ENCODE measurements around the gene PIP4P1. TPM values are rescaled to one million over a fixed set of nuclear protein-coding genes. Genes with fewer than 3 reads are reported as not detected.

PIP4P1 gene
- total RNA-seq, 1 donor from 2014 or later, result 37.7 TPM

- no peaks in the 10 kb centered on the region for H3K27me3 ChIP-seq (ENCODE audit: low read depth)
- intact Hi-C loops (cut with DNase I), result no loop called here
- TF ChIP-seq, protein P1, sequence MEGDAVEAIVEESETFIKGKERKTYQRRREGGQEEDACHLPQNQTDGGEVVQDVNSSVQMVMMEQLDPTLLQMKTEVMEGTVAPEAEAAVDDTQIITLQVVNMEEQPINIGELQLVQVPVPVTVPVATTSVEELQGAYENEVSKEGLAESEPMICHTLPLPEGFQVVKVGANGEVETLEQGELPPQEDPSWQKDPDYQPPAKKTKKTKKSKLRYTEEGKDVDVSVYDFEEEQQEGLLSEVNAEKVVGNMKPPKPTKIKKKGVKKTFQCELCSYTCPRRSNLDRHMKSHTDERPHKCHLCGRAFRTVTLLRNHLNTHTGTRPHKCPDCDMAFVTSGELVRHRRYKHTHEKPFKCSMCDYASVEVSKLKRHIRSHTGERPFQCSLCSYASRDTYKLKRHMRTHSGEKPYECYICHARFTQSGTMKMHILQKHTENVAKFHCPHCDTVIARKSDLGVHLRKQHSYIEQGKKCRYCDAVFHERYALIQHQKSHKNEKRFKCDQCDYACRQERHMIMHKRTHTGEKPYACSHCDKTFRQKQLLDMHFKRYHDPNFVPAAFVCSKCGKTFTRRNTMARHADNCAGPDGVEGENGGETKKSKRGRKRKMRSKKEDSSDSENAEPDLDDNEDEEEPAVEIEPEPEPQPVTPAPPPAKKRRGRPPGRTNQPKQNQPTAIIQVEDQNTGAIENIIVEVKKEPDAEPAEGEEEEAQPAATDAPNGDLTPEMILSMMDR (IDR thresholded peaks at IDR 0.05), result no peak
Measured at GRCh38 chr14:20422886-20423285, 38.3 kb downstream of the PIP4P1 start.

DNA sequence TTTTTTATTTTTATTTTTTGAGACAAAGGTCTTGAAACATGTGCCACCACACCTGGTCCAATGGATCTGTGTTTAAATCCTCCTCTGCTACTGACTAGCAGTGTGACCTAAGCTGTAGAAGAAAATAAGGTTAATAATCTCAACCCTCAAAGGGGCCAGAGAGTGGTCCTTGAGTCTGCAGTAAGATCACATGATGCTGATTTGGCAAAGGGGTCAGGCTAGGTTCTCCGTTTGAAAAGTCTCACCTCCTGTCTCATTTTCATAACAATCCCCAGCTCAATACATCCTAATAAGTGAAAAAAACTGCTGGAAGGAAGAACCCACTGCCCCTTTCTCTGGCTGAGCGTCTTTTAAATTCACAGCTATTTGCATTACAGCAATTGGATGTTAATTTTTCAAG lies 40.0 kb downstream of the PIP4P1 start:
- no peak for DNase-seq
- Histone ChIP-seq H3K27ac (no peak overlapping the region), H3K9me3 (no peaks in the 10 kb centered on the region), H3K4me3 (no peak overlapping the region), H3K4me1 (no peaks in the 10 kb centered on the region), H3K27me3 (ENCODE audit: low read depth) (no peaks in the 10 kb centered on the region), H3K36me3 (no peaks in the 10 kb centered on the region)
- no peak for ATAC-seq
- intact Hi-C loops (cut with DNase I), result no loop called here
- TF ChIP-seq, protein P1 (IDR thresholded peaks at IDR 0.05), result no peak

More at GRCh38 chr14:20422886-20423285, 38.3 kb downstream of the PIP4P1 start:
- DNase-seq (no peak), ATAC-seq (no peak)
- H3K9me3 ChIP-seq, result no peaks in the 10 kb centered on the region
- H3K4me3 ChIP-seq, result no peak overlapping the region
- H3K27ac ChIP-seq, result no peak overlapping the region
- no peaks in the 10 kb centered on the region for H3K36me3 ChIP-seq
- H3K4me1 ChIP-seq, result no peaks in the 10 kb centered on the region

DNA sequence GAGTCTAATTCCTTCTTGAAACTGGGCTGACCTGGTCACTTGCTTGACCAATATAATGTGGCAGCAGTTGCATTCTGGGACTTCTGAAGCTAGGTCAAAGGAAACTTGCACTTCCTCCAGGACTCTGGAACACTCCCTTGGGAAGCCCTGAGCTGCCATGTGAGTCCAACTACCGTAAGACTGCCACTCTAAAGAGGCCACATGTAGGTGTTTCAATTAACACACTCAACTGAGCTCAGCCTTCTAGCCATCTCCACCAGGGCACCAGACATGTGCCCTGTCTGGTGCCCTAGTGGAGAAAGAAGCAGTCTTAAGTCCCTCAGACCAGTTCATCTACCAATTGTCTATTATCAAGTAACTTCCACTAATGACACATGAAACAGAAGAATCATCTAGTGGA lies 41.8 kb downstream of the PIP4P1 start:
- H3K9me3 ChIP-seq, result no peaks in the 10 kb centered on the region
- ATAC-seq (no peak), DNase-seq (no peak)
- H3K36me3 ChIP-seq, result no peaks in the 10 kb centered on the region
- H3K4me3 ChIP-seq, result no peak overlapping the region
- TF ChIP-seq, protein P1 (IDR thresholded peaks at IDR 0.05), result no peak
- intact Hi-C loops (cut with DNase I), result no loop called here
- H3K27ac ChIP-seq, result no peak overlapping the region
- no peaks in the 10 kb centered on the region for H3K27me3 ChIP-seq (ENCODE audit: low read depth)
- H3K4me1 ChIP-seq, result peaks cover 10% of the 10 kb centered on the region

DNA sequence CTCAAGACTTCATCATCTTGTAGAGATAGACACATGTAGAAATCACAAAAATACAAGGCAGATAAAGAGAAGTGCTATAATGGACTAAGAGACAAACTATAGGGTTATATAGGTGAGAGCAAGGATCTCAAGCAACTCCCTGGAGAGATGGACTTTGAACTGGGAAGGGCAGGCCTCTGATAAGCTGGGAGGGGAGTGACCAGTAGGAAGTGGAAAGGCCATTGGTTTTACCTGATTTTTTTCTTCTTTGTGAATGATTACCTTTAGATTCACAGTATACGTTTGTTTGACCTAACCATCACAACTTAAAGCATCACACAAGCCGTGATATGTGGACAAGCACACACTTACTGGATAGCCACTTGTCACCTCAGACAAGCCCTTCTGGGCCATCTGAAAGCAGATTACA lies 42.7 kb downstream of the PIP4P1 start:
- intact Hi-C loops (cut with DNase I), result no loop called here
- no peaks in the 10 kb centered on the region for H3K27me3 ChIP-seq (ENCODE audit: low read depth)
- TF ChIP-seq, protein P1 (IDR thresholded peaks at IDR 0.05), result no peak
- no peaks in the 10 kb centered on the region for H3K9me3 ChIP-seq
- DNase-seq (no peak), ATAC-seq (no peak)
- H3K4me3 ChIP-seq, result no peak overlapping the region
- H3K4me1 ChIP-seq, result peaks cover 18% of the 10 kb centered on the region
- H3K36me3 ChIP-seq, result no peaks in the 10 kb centered on the region
- H3K27ac ChIP-seq, result no peak overlapping the region

GRCh38 chr14:20417250-20418186 lies 43.7 kb downstream of the PIP4P1 start:
- DNase-seq (no peak), ATAC-seq (no peak)
- no peak overlapping the region for H3K27ac ChIP-seq
- H3K27me3 ChIP-seq (ENCODE audit: low read depth), result no peaks in the 10 kb centered on the region
- TF ChIP-seq, protein P1 (IDR thresholded peaks at IDR 0.05), result no peak
- no peaks in the 10 kb centered on the region for H3K9me3 ChIP-seq
- no peaks in the 10 kb centered on the region for H3K36me3 ChIP-seq
- no peak overlapping the region for H3K4me3 ChIP-seq
- intact Hi-C loops (cut with DNase I), result no loop called here
- H3K4me1 ChIP-seq, result peaks cover 18% of the 10 kb centered on the region

Measured in lower lobe of right lung (tissue), 2 donors.